Transverse colon (tissue), 3 donors: ENCODE results near the gene ORC3.

Source experiments
- EP300 ChIP-seq: sonication (generic); formaldehyde crosslinking; IDR thresholded peaks from one replicate; pipeline ENCODE4 v1.6.1; 2017; ENCODE audit warnings: antibody characterized with exemption, low read depth
- POLR2A ChIP-seq: fragments of 450-650 bp; IDR thresholded peaks from one replicate; pipeline ENCODE4 v1.6.1; 2016; ENCODE audit warnings: antibody characterized with exemption, mild to moderate bottlenecking, moderate library complexity
- TF ChIP-seq, protein P1 (sequence below), 5 experiments: fragments of 200-600 bp in 3 of 5; fragments of 450-650 bp in 2 of 5; sonication (generic) in 3 of 5; IDR thresholded peaks; 1 replicate in 2 of 5; 2 replicates in 3 of 5; pipeline ENCODE4 v1.5.1; 2016 to 2017; ENCODE audit warnings: antibody characterized with exemption in 5 of 5, inconsistent platforms in 3 of 5, mild to moderate bottlenecking in 2 of 5, moderate library complexity in 1 of 5

DNA sequence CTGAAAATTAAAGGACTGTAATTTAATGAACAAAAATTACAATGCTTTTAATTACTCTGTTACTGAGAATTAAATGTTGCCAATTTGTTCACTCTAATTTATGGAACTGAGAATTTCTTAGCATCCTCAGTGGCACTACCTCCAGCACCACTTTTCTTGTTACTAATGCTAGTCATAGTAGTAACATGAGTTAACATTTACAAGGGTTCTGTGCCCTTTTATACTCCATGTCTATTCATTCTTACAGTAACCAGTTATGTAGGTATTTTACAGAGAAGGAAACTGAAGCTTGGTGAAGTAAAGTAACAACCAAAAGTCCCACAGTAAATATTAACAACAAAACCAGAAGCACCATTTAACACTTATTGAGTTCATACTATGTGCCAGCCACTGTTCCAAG lies 34.4 kb upstream of the ORC3 start:
- TF ChIP-seq POLR2A (no peak), EP300 (no peak)
- TF ChIP-seq, protein P1, sequence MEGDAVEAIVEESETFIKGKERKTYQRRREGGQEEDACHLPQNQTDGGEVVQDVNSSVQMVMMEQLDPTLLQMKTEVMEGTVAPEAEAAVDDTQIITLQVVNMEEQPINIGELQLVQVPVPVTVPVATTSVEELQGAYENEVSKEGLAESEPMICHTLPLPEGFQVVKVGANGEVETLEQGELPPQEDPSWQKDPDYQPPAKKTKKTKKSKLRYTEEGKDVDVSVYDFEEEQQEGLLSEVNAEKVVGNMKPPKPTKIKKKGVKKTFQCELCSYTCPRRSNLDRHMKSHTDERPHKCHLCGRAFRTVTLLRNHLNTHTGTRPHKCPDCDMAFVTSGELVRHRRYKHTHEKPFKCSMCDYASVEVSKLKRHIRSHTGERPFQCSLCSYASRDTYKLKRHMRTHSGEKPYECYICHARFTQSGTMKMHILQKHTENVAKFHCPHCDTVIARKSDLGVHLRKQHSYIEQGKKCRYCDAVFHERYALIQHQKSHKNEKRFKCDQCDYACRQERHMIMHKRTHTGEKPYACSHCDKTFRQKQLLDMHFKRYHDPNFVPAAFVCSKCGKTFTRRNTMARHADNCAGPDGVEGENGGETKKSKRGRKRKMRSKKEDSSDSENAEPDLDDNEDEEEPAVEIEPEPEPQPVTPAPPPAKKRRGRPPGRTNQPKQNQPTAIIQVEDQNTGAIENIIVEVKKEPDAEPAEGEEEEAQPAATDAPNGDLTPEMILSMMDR (IDR thresholded peaks at IDR 0.05), result no peak
